ENCODE data around the gene B4GAT1. TPM values are rescaled to one million over a fixed set of nuclear protein-coding genes. Genes with fewer than 3 reads are reported as not detected.
A peak's percentile ranks its signal among the peaks of the same experiment; 100 is the strongest.

B4GAT1 gene
- 10 to 100 TPM; 15.7 to 48.9 (median 27.4) TPM for total RNA-seq

DNA sequence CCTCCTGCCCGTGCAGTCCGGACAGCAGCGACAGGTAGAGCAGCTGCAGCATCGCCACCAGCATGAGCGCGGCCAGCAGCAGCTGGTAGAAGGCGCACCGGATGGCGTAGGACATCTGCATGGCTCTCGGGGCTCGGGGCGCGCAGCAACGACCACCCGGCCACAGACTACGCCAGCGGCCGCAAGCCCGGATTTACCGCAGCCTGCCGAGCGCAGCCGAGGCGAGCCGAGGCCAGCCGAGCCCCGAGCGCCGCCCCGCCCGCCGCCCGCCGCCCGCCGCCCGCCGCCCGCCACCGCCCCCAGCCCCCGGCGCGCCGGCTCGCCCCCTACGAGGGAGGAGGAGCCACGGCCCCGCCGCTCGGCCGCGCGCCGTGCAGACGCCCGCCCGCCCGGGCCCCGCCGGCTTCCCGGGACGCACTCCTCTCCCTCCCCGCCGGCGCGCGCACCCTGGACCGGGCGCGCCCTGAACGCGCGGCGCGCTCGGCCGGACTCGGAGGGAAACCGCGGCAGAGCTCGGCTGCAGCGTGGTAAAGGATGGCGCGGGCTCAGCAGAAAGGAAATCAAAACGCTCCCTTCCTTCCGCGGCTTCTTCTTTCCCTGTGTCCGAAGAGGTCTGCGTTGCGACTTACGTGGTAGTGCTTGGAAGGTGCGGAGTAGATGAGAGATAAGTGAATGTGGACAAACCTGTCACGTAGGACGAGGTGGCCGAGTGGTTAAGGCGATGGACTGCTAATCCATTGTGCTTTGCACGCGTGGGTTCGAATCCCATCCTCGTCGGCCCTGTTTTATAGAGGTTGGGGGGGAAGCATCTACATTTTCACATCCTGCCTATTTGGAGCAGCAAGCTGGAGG lies at the start of gene B4GAT1:
Gene B4GAT1, minus strand, starts transcription at position 205 of the 852 bp plus-strand sequence. Its CDS starts 84 bp downstream, at position 121.
- peak within 1 kb of the TSS; percentile 74 to 98 (median 86) for H3K4me3 ChIP-seq
- ATAC-seq (ENCODE audit: low FRiP score in 2 of 2) (peak; percentile 66 to 78), DNase-seq (peak; percentile 83 to 95)
- TF ChIP-seq CTCF (IDR thresholded peaks at IDR 0.05) (no peak), POLR2AphosphoS5 (IDR thresholded peaks at IDR 0.05) (peak; percentile 42 to 49), EP300 (IDR thresholded peaks at IDR 0.05) (no peak), POLR2A (IDR thresholded peaks at IDR 0.05) (peak in 1 of 4 donors; percentile 66)
- peaks cover 0 to 3% (median 1%) of the 10 kb centered on the region in 4 donors for H3K36me3 ChIP-seq
- peak within 1 kb of the TSS; percentile 78 to 89 (median 88) for H3K27ac ChIP-seq
- peaks cover 36 to 56% (median 46%) of the 10 kb centered on the region in 4 donors for H3K4me1 ChIP-seq
- no peaks in the 10 kb centered on the region for H3K9me3 ChIP-seq
- WGBS, 2 donors, result 0 to 1% methylated on average over 13 to 36 of the region's 101 CpGs
- no peaks in the 10 kb centered on the region for H3K27me3 ChIP-seq

- 74 to 78% methylated on average over 3 of the region's 3 CpGs for WGBS, 2 donors
- peaks cover 0 to under 1% (median 0%) of the 10 kb centered on the region in 4 donors for H3K27me3 ChIP-seq
- H3K4me1 ChIP-seq, result no peaks in the 10 kb centered on the region
- H3K27ac ChIP-seq, result no peak overlapping the region
- TF ChIP-seq POLR2AphosphoS5 (IDR thresholded peaks at IDR 0.05), result no peak
- TF ChIP-seq EP300 (IDR thresholded peaks at IDR 0.05), result no peak
- TF ChIP-seq POLR2A (IDR thresholded peaks at IDR 0.05), result no peak
- no peak for TF ChIP-seq CTCF (IDR thresholded peaks at IDR 0.05)
- H3K36me3 ChIP-seq, result no peaks in the 10 kb centered on the region
- no peaks in the 10 kb centered on the region for H3K9me3 ChIP-seq
- ATAC-seq (ENCODE audit: low FRiP score in 2 of 2) (no peak), DNase-seq (no peak)
- no peak overlapping the region for H3K4me3 ChIP-seq
These were observed 46.5 kb upstream of the B4GAT1 start for GRCh38 chr11:66393954-66394353.

- H3K27me3 ChIP-seq, result peaks cover 0 to 2% (median 0%) of the 10 kb centered on the region in 4 donors
- no peak overlapping the region for H3K27ac ChIP-seq
- DNase-seq (no peak), ATAC-seq (ENCODE audit: low FRiP score in 2 of 2) (no peak)
- no peaks in the 10 kb centered on the region for H3K9me3 ChIP-seq
- no peak for TF ChIP-seq EP300 (IDR thresholded peaks at IDR 0.05)
- TF ChIP-seq CTCF (IDR thresholded peaks at IDR 0.05), result no peak
- TF ChIP-seq POLR2A (IDR thresholded peaks at IDR 0.05), result no peak
- TF ChIP-seq POLR2AphosphoS5 (IDR thresholded peaks at IDR 0.05), result no peak
- 69 to 81% methylated on average over 6 of the region's 6 CpGs for WGBS, 2 donors
- no peaks in the 10 kb centered on the region for H3K36me3 ChIP-seq
- H3K4me1 ChIP-seq, result peaks cover 0 to 5% (median 2%) of the 10 kb centered on the region in 4 donors
- H3K4me3 ChIP-seq, result no peak overlapping the region
These were observed 43.9 kb upstream of the B4GAT1 start for GRCh38 chr11:66391322-66391721.

- 30 to 33% methylated on average over 8 of the region's 8 CpGs for WGBS, 2 donors
- TF ChIP-seq CTCF (IDR thresholded peaks at IDR 0.05), result peak; percentile 39 to 59 (median 55)
- TF ChIP-seq POLR2AphosphoS5 (IDR thresholded peaks at IDR 0.05), result no peak
- TF ChIP-seq POLR2A (IDR thresholded peaks at IDR 0.05), result no peak
- TF ChIP-seq EP300 (IDR thresholded peaks at IDR 0.05), result no peak
- Histone ChIP-seq H3K27me3 (peaks cover 0 to 2% (median 0%) of the 10 kb centered on the region in 4 donors), H3K9me3 (no peaks in the 10 kb centered on the region), H3K36me3 (no peaks in the 10 kb centered on the region), H3K4me1 (peaks cover 3 to 12% (median 6%) of the 10 kb centered on the region in 4 donors), H3K27ac (no peak overlapping the region), H3K4me3 (no peak overlapping the region)
- DNase-seq (peak in 1 of 2 donors; percentile 73), ATAC-seq (ENCODE audit: low FRiP score in 2 of 2) (peak; percentile 62 to 71)
These were observed 41.5 kb upstream of the B4GAT1 start for GRCh38 chr11:66388780-66389386.

All from upper lobe of left lung (tissue), 6 donors.